NOMO-1 treated with dmso at 0.1 percent for 144 hours (cell line): ENCODE measurements around the gene GABARAPL2.
"Not testable (repeated sequence)": the region's sequence is repeated elsewhere in the genome, so short reads cannot be mapped to it uniquely, and the experiment has no call there.

ENCODE experiments used
- DNase-seq: peaks from one replicate; lab custom pipeline; 2025; ENCODE audit not compliant: unreplicated experiment; lab: John Stamatoyannopoulos, UW

Gene GABARAPL2

DNA sequence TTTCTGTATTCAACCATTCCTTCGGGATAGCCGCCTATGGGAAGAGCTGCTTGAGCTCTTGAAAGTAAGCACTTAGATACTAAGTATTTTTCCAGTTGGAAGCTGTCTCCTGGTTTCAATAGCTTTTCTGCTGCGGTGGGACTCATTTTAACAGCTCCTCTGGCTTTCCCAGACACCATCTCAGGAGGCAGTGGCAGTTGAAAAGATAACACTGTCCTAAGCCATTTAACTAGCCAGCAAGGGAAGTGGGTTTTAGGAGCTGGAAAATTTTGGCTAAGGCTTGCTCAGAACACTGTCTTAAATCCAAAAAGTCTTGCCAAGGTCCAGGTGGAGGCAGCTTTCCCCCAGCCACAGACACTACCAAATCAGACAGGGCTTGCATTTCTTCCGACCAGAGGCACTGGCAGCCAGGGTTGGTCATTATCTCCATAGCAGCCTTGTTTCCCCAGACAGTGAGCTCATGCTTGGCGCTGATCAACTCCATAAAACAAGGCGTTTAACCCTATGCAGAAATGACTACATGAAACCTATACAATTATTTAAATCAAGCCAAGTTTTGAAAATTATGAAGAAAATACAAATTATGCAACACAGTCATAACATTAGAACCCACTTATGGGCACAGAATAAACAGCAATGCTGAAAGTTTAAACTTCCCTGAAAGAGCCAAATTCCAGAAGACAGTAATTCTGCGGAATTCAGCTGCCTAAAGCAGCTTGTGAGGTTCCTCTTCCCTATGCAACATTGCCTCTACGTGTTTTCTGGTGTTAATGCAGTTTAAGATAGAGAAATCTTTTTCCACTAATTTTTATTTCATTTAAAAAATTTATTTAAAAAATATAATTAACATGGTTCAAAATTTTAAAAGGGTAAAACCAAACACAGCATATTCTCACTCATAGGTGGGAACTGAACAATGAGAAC lies 25.0 kb downstream of the GABARAPL2 start:
- DNase-seq = no peak

DNA sequence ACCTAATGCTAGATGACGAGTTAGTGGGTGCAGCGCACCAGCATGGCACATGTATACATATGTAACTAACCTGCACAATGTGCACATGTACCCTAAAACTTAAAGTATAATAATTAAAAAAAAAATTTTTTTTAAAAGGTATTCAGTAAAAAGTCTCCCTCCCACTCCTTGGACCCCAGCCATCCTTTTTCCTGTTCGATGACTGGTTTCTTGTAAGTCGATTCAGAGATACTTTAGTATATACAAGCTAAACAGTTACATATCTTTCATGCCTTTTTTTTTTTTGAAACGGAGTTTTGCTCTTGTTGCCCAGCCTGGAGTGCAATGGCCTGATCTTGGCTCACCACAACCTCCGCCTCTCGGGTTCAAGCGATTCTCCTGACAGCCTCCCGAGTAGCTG lies 25.7 kb downstream of the GABARAPL2 start:
- not testable (repeated sequence) for DNase-seq

DNA sequence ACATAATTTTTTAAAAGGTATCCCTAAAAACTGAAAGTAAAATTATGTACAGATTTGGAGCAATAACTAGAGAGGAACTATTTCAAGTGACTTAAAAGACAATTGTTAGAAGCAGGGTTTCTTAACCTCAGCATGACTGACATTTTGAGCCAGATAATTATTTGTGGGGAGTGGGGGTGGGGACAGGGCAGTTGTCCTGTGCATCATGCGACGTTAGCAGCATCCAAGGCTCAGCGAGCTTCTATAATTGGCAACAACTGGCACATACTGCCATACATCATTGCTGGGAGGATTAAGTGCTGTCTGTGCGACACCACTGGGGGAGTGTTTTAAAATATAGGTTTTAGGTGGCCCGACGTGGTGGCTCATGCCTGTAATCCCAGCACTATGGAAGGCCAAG lies 27.1 kb downstream of the GABARAPL2 start:
- DNase-seq = no peak

DNA sequence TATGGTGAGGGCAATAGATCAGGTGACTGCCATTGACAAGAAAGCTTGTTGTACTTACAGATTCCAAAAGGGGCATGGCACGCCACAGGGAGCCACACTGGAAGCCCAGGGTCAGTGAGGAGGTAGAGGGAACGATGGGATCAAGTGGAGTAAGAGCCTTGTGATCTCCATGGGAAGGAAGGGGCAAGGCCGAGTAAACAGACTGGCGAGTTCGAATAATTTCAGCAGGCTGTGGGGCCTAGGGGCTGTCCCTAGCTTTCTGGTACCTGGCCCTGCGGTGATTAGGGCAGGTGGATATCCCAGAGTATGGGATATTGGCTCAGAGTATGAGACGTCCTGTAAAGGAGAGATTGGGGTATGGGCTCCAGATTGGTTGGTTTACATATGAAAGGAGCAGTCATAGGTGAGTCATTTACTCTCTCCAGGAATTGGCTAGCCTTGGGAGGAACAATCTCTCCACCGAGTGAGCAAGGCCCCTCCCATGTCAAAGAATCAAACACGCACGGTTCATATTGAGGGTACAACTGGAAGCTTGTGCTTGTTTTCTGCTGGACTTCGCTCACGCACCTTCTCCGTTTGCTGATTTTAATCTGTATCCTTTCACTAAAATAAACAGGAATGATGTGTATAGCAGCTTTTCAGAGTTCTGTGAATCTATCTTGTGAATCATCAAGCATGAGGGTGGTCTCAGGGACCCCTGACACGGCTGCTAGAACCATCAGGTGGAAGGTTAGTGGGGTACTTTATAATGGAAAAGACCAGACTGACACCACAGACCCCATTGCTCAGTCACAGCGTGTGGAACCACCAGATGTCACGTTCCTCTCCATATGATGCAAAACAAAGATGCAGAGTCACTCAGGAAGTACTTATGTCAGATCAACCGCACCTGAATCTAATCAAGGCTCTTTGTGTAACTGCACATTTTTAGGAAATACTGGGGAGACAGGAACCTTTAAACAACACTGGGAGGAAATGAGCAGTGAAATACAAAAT lies 27.9 kb downstream of the GABARAPL2 start:
- peak; percentile 54 for DNase-seq

DNA sequence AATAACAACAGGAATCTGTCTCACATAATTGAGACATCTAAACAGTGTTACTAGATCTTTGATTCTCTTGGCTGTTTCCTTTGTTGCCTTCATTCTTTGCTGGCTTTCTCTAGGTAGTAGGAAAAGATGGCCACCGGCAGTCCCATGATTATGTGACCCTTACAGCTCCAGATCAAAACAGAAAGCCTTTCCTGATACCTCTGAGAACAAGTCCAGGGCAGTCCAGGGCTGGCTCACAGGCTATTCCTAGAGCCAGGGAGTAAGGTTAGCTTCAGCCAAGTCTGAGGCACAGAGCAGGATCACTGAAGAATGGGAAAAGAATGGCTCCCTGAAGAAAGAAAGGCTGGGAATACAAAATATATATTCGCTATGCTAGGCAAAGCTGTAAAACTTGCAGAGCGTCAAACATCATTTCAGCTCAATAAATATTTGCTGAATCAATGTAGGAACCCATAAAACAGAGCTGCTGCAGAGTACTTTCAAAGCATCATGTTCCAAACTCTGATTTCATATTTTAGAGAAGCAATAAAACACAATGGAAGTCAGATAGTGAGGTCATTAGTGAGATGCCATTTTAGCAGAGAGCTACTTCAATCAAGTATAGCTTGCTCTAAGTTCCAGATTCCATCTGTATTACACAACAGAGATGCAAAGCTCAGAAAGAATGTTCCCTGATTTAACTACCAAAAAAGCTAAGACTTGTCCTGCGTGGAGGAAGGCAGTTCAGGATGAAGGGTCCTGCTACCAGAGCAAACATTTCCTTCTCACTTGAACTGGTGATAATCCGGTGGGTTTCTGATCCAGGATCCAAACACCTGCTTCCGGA lies 33.5 kb downstream of the GABARAPL2 start:
- DNase-seq = no peak

DNA sequence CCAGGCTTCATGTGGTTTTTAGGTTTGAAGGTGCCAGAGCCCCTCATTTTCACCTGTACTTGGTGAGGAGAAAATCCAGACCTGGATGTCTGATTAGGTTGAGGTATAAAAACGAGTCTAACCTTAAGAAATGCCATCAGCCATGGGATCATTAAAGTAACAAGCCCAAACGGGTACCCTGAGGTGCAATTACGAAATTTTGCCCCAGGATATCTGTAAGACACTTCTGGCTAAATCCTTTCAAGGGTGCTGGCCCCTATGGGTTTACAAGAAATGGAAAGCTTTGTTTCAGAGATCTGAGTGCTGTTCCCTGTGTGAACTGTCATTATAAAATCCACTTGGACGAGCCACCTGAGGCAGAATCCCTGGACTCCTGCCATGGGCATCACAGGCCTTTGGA lies 37.1 kb downstream of the GABARAPL2 start:
- no peak for DNase-seq

DNA sequence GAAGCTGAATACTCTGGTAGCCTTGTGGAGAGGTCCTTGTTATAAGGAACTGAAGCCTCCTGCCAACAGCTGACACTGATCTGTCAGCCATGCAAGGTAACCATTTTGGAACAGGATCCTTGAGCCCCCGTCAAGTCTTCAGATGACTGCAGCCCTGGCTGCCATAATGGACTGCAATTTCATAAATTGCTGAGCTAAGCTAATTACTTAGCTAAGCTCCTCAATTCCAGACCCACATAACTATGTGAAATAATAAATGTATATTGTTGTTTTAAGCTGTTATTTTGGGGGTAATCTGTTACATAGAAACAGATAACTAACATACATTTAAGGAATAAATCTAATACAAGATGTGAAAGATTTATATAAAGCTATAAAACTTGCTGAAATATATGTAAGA lies 40.3 kb downstream of the GABARAPL2 start:
- no peak for DNase-seq

DNA sequence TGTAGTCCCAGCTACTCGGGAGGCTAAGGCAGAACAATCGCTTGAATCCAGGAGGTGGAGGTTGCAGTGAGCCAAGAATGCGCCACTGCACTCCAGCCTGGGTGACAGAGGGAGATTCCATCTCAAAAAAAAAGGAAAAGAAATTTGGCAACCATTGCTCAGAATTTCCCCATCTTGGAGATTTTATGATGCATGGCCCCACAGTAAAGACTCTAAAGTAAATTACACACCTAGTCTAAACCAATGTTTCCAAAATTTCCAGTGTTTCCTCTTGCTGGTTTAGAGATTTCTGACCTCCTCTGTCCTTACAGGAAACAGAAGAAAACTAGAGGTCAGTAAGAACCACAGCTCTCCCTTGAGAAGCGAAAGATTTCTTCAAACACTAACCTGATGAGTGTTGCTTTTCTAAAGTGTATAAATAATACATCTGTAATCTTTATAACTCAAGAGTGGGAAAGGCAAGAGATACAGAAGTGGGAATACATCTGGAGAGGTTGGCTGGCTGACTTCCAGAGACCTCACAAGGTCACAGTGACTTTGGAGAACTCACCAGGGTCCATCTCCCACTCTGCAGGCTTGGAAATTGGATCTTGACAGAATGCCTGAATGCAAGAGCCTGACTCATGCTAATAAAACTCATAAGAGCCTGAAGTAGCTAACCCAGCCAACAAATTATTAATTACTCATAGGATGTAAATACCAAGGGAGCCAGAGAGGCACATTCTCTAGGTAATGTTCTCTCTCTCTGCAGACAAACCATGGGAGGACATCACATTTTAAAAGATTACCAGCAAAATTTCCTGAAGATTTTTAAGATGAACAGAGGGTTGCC lies 48.1 kb downstream of the GABARAPL2 start:
- DNase-seq = no peak

DNA sequence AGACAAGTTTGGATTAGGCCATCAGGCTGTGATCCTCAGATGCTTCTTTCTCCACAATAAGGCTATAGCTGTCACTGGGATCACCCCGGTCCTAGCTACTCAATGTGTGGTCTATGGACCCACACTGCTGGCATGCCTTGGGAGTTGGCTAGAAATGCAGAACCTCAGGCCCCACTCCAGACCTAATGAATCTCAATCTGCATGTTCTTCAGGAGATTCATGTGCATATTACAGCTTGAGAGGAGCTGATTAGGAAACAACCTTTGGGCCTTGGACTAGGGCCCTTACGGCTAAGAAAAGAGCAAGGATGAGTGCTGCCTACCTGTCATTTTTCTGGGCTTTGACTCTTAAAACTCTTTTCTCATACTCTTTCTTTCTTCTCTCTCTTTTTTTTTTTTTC lies 49.4 kb downstream of the GABARAPL2 start:
- DNase-seq = no peak

DNA sequence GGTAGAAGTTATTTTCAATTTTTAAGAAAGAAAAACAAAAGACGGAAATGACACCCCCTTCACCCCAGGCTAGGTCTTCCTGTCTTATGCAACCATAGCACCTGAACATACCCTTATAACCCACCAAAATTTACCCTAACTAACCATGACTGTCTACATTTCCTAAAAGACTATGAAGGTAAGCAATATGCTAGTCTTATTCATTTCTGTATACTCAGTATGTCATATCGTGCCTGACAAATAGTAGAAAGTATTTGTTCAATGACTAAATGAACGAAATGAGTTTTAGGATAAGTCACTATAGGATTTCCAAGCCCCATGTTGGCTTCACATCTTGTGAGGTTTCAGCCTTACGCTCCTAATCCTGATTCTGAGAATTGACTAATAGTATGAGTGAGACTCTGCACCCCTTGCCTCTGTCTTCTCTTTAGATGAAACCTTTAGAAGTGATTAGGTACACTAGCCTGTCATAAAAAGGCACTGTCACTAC lies 50.4 kb downstream of the GABARAPL2 start:
- no peak for DNase-seq

DNA sequence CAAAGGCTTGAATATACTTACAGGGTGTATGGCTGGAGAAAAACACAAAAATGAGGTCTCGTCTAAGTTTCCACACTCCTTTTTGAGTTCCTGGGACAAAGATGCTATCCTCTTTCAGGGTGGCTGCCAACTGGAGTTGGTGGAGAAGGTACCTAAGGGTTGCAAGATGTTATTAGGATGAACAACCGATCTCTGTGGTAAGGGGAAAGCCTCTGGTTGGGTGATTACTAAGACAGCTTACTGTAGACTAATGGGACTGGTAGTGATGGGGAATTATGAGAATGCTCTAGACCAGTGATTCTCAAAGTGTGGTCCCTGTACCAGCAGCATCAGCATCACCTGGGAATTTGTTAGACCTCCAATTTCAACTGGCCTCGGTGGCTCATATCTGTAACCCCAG lies 50.9 kb downstream of the GABARAPL2 start:
- no peak for DNase-seq

DNA sequence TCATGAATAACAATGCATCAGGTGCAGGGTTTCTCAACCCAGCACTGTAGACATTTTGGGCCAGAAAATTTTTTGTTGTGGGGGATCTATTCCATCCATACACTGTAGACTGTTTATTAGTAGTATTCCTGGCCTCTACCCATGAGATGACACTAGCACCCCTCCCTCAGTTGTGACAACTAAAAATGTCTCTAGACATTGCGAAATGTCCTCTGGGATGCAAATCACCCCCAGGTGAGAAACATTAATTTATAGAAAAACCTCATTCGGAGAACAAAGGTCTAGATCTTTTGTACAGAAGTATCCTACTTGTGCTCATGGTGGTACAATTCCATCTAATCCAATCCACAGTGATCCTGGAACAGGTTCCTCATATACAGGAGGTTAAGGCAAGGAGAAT lies 52.6 kb downstream of the GABARAPL2 start:
- no peak for DNase-seq

DNA sequence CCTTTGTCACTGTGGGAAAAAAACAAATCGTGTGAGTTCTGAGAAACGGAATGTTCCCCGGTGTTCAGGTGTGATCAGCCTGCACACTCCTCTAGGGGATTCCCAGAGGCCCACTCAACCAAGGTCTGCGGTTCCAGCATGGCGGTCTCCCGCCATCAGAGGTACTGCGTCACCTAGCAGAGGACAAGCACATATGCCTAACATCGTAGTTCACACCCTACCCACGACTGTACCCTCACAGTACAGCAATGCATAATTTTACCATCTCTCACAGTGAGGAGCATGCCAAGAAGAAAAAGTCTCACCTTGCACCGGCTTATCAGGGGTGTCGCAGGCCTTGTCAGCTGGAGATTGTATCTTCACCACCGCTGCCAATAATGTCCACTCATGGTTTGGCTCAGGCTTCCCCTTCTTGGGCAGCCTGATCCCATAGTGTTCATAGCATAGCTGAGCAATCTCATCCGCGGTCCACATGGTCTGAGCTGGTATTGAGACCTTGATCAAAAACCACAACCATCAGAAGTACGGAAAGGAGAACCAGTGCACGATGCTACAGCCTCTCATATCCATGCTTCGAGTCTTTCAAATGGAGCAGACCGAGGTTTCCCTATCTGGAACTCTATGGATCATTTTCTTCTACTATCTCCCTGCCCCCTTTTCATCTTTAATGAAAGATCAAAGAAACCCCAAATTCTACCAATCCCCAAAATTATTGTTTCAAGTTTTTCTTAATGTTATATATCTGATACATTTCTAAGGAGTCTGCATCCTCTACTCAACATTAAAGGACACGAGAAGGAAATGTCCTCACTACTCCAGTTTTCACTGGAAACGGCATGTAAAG lies 54.4 kb downstream of the GABARAPL2 start:
- no peak for DNase-seq

DNA sequence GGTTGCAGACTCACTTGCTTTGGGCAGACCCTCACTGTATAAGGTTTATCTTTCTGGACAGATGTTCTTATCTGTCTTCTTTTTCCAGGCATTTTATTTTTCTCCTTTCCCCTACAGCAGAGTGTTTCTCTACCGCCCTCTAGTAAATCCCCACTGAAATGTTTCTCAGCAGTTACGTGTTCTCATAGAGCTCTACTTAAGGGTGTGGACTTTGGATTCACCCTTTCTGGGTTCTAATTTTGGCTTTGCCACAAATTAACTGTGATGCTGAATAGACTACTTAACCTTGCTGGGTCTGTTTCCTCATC lies 54.9 kb downstream of the GABARAPL2 start:
- no peak for DNase-seq

DNA sequence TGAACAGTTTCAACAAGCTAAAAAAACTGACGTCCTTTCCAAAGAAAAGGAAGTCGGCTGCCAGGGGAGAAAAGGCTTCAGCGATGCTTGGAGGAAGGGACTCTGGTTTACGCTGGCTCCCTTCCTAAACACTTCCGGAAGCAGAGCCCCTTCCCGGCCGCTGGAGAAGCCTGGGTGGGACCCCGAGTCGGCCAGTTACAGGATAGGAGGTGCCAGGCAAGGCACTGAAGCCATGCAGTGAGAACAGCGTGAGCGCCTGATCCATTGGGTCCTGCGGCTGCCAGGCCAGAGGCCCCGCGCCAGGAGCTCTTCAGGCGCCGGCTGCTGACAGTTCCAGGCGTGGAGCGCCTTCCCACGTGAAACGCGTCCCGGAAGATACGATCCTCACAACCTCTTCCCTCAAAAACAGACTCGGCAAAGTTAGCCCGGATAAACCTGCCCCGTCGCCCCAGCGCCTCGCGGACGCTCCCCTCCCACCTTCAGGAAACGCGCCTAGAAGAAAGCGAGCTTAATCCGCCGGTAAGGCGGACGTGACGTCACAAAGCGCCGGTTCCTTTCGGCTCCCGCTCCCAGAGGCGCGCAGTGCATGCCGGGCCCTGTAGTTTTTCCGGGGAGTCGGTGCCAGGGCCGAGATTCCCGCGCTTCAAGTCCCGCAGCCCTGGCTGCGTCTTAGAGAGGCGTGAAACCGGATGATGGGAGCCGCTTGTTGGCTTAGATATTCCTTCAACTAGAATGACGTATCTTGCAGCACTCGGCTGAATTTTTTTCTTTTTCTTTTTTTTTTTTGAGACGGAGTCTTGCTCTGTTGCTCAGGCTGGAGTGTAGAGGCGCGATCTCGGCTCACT lies 56.8 kb downstream of the GABARAPL2 start, which contains the start of gene ADAT1:
TSS of gene ADAT1 (minus strand) at position 521 of the 845 bp plus-strand sequence. CDS start 2,482 bp downstream, outside the sequence.
- DNase-seq = peak; percentile 98

DNA sequence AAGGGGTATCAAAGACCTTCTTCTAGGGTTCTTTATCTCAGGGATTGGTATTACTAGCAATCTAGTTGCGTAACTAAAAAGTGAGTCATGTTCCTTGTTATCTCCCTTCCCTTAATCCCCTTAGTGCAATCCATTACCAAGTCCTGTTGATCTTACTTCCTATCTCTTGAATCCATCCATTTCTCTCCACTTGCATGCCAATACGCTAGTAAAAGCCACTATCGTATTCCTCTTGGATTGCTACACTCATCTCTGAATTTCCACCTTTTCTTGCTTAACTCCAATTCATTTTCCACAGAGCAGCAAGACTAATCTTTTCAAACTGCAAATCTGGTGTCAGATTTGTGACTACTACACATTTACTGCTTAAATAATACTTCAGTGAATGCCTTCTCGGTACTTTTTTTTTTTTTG lies 58.7 kb downstream of the GABARAPL2 start:
- DNase-seq = no peak

DNA sequence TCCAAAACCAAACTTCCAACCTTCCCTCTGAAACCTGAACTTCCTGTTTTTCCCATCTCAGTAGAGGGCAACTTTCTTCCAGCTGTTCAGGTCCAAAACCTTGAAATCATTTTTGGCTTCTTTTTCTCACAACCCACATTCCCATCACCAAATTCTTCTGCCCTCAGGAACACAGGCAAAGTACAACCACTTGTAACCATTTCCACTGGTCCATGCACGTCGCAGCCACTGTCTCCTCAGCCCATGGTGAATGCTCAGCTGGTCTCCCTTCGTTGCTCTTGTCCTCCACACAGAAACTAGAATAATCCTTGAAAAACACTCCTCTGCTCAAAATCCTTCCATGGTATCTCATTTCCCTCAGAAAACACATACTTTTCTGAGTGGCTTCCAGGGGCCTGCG lies 60.6 kb downstream of the GABARAPL2 start:
- no peak for DNase-seq
